Hematopoietic multipotent progenitor cell treated with erythropoietin and hydrocortisone succinate and interleukin-3 and kit ligand, for 15 days (in vitro differentiated cells): ENCODE measurements around the gene PTGFRN.

Experiments used
- DNase-seq: peaks from one replicate; pipeline ENCODE4 v3.0.0-alpha.2; 2015; ENCODE audit warnings: low spot score

Gene PTGFRN

DNA sequence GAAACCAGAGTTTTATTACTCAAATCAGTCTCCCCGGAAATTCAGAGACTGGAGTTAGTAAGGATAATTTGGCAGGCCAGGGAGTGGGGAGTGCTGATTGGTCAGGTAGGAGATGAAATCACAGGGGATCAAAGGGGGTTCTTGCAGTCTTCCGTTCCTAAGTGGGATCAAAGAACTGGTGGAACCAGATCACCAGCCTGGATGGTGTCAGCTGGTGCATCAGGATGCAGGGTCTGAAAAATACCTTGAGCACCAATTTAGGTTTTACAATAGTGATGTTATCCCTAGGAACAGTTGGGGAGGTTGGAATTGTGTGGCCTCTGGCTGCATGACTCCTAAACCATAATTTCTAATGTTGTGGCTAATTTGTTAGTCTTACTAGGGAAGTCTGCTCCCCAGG, 90.4 kb downstream of the PTGFRN start:
- no peak for DNase-seq

DNA sequence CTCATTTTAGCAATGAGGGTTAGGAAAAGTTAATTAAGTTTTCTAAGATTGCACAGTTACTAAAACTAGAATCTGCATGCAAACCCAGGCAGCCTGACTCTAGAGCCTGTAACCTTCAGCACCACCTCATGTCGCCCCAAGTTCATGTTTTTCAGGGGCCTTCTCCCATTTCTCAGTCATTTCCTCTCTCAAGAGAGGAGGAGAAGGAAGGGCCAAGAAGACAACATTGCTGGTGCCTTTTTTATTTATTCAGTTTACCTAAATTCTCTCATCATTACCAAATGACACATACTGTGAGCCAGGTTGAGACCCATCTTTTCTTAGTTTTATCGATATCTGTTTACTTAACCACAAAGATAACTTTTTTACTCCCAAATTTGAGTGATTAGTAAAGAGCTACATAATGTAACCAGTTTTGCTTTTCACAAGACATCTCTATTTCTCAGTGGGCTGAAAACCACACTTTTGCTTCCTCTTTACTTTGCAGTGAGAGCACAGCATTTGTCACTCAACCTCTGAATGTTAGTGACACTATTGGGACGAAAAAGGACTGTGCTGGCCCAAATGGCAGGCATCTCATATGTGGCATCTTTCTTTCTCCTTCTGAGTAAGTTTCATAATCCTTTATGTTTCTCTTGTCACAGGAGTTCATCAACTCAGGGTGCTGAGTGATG, 91.7 kb downstream of the PTGFRN start, which contains the start of gene CD101:
Gene CD101, plus strand, starts transcription at position 507 of the 674 bp plus-strand sequence. Its CDS starts 58 bp downstream, at position 565.
- no peak for DNase-seq

DNA sequence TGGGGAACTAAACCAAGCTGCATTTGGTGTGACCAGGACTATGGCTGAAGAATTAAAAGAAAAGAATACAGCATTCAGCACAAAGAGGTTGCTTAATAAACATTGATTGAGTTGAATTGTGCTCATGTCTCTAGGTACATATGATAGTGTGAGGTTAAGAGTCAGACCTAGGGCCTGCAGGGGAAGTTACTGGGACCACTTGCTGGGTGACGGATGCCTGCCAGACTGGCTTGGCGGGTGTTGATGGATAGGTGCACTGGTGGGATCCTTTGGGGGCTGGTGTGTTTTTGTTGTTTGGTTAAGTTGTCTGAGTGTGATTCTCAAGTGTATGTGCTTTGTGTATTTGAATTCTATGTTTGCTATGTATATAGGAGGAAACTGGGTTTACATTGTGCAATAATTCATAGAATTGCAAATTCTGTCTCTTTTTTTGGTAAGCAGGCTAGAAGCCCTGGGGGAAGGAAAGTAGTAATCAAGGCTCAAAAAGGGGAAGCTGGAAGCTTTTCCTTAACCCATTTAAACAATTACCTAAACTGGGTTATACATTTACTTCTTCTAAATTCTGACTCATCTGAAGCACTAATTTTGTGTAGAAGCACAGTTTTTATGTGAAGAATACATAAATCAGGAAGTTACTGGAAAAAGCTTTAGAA, 93.6 kb downstream of the PTGFRN start:
- DNase-seq, result no peak

DNA sequence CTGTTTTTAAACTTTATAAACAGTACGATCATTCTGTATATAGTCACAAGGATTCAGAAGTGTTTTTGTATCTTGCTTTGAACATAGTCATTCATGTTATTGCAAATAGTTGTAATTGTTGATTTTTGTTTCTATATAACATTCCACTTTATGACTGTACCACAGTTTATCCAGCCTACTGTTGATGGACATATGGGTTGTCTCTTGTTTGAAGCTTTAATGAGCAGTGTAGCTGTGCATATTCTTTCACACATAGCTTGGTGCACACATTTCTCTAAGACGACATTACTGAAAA, 98.0 kb downstream of the PTGFRN start:
- no peak for DNase-seq

DNA sequence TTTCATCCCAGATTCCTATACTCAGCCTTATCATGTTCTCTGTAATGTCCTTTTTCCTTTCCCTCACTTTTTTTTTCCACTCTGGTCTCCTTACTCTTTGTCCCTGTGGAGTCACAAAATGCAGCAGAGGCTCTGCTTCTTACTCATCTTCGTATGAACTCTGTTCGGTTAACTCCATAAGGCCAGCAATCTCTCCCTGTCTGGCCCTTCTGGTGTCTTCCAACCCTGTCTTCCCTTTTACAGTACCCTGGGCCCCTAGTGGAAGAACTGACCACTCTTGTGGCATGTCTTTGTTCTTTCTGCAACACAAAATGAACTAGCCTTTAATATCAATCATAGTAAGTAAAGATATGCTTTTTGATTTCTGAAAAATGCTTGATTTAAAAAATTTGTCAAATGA, 98.9 kb downstream of the PTGFRN start:
- DNase-seq, result no peak

DNA sequence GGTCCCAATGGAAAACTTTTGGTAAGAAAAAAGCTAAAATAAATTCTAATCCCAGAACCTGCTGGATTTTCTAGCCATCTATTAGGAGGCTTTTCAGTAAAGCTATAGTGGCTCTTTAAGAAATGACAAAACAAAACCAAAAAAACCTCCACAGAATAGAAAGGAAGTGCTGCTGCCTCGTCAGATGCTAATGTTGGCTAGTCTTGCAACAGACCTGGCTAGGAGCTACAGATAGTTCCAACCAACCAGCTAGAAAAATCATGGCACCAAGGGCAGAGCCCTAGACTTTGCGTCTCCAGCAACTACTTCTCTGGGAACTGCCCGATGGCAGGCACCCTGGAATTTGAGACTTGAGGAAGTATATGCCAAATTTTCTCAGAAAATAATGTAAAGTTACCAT, 99.4 kb downstream of the PTGFRN start:
- DNase-seq, result no peak

DNA sequence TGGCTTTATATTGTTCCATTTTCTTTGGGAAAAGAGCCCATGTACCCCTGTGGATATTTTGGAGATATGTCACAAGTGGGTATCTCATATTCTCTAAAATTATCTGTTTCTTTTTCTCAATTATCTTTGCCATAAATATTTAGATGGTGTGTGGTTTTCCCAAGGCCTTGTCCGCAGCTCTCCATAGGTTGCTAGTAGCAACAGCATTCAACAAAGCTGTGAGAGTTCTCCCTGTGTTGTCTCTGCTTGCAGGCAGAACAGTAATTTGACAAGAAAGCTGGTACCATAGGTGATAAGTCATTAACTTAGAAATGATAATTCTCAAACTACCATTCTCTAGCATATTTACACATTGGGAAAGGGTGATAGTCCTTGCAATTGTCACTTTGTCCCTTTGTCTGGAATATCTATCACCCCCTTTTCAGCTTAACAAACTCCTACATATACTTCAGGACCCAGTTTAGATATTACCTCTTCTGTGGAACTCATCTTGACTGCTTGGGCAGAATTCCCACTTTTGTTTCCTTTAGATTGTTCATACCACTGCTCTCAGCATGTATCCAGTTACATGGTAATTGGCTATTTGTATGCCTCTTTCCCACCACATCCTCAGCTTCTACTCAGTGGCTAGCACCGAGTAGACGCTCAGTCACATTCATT, 100.7 kb downstream of the PTGFRN start:
- DNase-seq, result no peak

DNA sequence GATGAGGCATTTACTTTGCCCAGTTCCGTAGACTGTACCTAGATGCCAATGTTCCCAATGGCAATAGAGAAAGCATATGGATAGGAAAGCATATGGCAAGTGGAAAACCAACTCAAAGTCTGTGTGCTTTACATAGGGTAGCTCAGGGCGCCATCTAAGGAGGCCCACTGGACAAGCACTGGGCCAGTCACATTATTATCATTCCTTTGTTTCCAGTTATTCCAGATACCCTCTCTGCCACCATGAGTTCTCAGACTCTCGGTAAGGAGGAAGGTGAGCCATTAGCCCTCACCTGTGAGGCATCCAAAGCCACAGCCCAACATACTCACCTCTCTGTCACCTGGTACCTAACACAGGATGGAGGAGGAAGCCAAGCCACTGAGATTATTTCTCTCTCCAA, 101.6 kb downstream of the PTGFRN start:
- DNase-seq, result no peak

DNA sequence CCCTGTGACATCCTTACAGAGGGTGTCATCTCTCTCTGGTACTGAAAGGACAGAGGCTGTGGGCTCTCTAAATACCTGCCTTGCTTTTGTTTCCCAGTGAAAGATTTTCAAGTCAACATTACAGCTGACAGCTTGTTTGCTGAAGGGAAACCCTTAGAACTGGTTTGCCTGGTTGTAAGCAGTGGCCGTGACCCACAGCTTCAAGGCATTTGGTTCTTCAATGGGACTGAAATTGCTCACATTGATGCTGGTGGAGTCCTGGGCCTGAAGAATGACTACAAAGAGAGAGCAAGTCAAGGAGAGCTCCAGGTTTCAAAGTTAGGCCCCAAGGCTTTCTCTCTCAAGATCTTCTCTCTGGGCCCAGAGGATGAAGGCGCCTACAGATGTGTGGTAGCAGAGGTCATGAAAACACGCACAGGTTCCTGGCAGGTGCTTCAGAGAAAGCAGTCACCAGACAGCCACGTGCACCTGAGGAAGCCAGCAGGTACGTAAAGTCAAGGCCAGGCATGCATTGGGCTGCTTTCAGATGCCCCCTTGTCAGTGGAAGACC, 103.7 kb downstream of the PTGFRN start:
- DNase-seq, result no peak

DNA sequence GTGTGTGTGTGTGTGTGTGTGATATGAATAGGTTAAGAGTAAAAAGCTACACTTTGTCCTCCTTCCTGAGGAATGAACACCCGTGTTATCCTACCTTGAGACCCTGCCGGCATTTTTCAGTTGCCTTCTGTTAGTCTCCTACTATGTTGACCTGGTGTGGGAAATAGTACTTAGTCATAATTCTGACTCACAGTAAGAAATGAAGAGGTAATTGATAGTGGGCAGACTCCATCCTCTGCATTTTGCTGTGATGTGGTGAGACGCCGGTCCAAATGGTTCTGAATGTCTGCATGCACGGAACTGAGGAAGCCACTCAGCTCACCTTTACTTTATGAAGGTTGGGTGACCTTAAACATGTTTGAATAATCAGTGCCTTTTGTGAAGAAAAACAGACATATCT, 104.5 kb downstream of the PTGFRN start:
- no peak for DNase-seq

DNA sequence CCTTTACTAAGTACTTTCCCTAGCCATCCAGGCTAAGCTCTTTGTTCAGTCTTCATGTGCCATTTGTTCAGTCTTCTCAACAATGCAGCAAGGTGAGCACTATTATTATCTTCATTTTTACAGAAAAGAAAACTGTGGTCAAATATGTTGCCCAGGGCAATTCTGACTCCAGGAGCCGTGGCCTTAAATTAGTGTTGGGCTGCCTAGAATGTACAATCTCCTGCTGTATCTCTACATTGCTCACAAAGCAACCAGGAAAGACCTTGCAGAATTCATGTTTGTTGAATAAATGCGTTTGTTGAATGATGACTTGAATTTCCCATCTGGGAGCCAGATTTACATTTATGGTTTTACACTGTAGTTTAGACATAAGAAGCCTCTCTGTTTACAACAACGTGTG, 106.0 kb downstream of the PTGFRN start:
- no peak for DNase-seq

DNA sequence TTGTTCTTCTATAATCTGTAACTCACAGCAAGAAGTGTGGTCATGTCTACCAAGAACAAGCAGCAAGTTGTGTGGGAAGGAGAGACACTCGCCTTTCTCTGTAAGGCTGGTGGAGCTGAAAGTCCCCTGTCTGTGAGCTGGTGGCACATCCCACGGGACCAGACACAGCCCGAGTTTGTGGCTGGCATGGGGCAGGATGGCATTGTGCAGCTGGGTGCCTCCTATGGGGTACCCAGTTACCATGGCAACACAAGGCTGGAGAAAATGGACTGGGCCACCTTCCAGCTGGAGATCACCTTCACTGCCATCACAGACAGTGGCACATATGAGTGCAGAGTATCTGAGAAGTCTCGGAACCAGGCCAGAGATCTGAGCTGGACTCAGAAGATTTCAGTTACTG, 107.3 kb downstream of the PTGFRN start:
- no peak for DNase-seq

DNA sequence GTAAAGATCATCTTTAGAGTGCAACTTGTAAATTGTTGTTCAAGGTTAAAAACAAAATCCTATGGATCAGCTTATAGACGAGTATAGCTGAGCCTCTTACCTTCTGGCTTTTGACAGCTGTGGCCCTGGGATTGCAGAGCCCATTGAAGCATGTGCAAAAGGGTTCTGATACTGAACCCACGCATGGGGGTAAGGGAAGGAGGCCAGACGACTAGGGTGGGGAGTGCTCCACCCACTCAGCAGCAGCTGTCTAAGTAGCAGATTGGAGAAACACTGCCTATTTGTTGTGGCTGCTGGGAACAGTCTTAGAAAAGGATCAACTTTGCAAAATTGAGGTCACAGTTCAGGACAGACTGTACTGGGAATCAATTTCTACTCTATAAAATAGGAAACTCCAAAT, 107.9 kb downstream of the PTGFRN start:
- no peak for DNase-seq

DNA sequence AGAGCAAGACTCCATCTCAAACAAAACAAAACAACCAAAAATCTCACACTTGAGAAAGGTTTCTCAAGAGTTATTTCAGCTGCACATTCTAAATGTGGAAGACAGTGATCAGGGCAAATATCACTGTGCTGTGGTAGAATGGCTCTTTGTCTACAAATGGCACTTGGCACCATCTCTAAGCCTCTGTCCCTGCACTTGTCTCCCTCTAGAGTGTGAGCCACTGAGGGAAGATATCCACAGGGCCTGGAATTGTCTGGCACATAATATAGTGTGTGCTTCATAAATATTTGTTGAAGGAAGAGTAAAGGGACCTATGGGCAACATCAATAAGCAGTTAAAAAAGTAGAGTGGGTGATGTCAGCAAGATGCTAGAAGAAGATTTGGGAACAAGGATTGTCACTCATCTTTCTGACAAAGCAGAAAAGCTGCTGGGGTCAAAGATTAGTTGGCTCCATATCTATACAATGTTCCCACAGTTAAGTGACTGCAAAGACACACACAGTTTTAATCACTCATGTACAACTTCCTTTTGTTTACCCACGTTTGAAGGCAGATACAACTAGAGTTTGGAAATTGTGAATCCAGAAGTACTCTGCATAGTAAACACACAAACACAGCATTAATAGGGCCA, 110.9 kb downstream of the PTGFRN start:
- no peak for DNase-seq

DNA sequence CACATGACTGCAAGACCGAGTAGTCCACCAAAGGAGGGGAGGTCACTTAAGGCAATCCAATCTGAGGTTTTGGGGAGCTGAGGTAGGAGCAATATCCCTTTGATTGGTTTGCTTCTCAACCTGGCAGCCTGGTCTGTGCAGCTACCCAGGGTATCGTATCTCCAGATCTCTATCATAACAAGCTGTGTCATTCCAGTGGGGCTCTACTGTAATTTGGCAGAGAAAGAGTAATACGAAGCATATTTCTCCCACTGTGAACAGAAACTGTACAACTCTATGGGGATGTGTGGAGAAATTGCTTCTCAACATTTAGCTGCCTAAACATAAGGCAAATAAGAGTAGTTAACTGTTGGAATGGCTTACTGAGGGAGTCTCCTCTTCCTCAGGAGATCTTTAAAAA, 112.4 kb downstream of the PTGFRN start:
- no peak for DNase-seq

DNA sequence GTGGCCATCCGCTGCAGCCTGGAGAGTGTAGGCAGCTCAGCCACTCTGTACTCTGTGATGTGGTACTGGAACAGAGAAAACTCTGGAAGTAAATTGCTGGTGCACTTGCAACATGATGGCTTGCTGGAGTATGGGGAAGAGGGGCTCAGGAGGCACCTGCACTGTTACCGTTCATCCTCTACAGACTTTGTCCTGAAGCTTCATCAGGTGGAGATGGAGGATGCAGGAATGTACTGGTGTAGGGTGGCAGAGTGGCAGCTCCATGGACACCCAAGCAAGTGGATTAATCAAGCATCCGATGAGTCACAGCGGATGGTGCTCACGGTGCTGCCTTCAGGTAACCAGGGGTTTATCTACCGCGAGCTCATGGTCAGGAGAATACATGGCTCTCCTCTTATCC, 115.9 kb downstream of the PTGFRN start:
- DNase-seq, result no peak

DNA sequence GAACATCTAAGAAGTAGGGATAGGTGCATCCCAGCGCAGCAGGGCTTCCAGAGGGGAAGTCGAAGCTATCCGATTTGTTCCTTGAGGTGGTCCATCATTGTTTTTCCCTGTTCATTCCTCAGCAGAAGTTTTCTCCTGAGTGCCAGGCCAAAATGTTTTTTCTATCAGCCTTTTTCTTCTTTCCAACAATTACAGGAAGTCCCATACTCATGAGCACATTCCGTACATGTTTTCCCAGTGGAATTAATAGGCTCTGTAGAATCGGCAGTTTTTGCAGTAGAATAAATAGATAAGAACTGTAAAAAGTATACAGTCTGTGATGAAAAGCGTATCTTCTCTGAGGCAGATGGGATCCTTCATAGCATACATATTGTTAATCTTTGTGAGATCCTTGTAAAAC, 116.6 kb downstream of the PTGFRN start:
- DNase-seq, result no peak

DNA sequence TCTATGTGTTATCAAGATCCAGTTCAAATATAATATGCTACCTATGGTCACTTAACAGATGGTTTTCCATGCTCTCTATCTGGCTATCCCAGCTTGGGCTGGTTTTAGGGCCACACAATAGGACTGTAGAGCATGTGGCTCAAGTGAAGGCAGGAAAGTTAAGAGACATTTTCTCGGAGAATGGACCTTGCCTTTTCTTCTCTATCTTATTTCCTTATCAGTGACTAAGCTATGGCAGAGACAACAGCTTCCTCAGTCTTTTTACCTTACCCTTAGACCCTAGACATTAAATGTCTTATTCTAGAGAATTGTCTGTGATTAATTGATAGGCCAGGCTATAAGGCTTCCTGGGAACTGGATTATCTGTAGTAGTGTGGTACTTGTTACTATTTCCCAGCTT, 120.0 kb downstream of the PTGFRN start:
- DNase-seq, result no peak

DNA sequence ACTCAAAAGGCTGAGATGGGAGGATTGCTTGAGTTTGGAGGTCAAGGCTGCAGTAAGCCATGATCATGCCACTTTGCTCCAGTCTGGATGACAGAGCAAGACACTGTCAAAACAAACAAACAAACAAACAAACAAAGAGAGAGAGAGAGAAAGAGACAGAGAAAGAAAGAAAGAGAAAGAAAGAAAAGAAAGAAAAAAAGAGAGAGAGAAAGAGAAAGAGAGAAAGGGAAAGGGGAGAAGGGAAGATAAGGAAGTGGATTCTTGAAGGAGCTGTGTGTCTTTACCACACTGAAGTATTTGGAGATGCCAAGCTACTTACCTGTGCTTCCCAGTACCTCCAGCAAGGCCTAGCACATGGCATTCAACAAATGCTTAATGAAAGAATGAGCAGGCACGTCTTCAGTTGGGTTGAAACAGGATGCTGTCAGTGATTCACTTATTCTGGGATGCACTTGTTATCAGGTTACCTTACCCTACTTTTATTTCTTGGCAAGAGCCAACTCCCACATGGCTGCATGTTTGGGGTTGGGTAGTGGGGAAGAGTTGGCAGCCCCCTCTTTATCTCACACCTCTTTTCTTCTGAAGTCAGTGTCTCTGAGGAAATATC, 120.7 kb downstream of the PTGFRN start:
- DNase-seq, result no peak

DNA sequence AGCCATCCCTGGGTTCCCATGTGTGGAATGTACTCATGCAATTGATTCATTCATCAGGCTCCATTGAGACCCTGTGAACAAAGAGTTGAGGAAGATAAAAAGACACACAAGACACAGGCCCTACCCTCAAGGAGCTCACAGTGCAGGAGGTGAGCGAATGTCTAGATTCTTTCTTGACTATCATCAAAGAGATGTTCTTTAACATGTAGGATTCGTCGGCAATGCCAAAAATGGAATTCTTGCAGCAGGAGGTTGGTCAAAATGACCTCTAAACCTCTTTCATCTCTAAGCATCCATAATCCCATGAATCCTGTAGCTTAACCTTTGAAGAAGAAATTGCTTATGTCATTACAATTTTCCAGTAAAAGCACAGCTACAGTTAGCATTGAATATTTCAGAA, 122.5 kb downstream of the PTGFRN start:
- no peak for DNase-seq

DNA sequence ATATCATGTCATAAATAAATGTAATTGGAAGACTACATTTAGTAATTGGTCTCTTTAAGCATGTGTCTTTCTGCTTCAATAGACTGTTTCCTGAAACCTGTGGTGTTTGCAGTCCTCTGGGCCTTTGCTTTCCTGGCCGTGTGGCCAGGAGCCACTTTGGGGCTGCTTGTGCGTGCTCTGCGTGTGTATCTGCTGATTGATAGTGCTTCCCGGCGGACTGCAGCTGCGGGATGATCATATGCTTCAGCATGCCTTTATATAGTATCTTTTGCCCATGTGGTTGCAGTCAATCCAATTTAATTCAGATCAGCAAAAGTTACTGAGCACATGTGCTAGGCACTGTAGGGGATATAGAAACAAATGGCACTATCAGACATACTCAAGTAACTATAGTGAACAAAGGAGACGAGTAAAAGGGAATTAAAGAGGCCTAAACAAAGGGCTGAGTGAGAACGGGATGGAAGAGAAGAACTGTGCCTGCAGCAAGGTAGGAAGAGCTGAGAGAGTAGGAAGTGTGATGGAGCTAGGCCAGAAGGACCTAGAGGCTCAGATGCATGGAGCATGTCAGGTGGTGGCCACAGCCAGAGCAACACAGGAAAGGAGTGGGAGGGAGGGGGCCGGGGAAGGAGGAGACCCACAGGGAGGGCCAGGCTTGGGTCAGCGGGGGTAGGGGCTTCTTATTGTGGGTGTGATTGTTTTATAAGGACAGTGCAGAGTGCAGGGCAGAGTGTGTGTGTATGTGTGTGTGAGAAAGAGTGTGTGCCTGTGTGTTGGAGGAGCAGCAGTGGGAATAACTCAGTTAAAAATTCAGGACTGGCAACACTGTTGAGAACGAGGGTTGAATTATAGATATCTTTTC, 123.2 kb downstream of the PTGFRN start:
- DNase-seq, result no peak

DNA sequence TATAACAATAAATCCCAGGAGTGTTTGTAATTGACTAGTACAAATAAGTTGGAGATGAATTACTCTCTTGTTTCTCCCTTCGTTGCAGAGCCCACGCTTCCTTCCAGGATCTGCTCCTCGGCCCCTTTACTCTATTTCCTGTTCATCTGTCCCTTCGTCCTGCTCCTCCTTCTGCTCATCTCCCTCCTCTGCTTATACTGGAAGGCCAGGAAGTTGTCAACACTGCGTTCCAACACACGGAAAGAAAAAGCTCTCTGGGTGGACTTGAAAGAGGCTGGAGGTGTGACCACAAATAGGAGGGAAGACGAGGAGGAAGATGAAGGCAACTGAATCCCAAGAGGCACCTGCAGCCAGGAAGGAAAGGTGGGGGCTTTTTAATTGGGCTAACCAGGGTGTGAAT, 124.1 kb downstream of the PTGFRN start:
- DNase-seq, result no peak
